Umbilical cord (tissue), 2 donors: ENCODE results near the gene MAMDC4. TPM values are rescaled to one million over a fixed set of nuclear protein-coding genes. Genes with fewer than 3 reads are reported as not detected.
"Not testable (repeated sequence)": the region's sequence is repeated elsewhere in the genome, so short reads cannot be mapped to it uniquely, and the experiment has no call there.

ENCODE experiments used
- DNase-seq: peaks from one replicate; pipeline ENCODE4 v3.0.0-alpha.2; 2015; ENCODE audit warnings: low spot score
- total RNA-seq: library from RNA; depleted of rRNA; stranded (reverse); fragments of >200 nt; gene quantifications from one replicate; pipeline ENCODE4 v1.2.3, GENCODE V29; 2014; ENCODE audit warnings: low replicate concordance; ENCODE audit not compliant: insufficient read depth

MAMDC4 gene
- total RNA-seq, 1 donor from 2014 or later: 4.6 TPM

DNA sequence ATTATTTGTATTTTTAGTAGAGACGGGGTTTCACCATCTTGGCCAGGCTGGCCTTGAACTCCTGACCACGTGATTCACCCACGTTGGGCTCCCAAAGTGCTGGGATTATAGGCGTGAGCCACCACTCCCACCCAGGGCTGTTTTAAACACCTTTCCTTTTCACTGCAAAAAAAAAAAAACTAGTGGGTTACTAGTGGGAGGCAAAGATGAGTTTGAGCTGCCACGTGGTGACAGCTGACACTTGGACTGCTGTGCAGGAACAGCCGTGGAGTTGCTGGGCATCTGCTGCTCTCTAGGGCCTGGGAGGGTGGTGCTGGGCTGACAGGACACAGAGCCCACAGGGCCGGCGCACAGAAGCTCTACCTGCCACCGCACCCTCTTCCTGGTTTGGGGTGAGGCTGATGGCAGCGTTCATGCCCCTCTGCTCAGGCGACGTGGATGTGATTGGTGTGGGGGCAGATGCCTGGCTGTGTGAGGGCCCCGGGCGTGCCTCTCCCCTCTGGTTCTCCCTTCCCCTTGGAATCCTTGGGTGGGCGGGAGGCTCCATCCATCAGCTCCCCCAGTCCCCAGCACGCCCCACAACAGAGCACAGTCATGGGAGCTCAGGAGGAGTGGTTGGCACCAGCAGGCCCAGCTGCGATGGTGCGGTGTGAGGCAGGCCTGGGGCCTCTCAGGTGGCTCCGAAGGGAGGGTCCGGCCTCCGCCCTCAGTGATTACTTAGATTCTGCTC lies 27.5 kb upstream of the MAMDC4 start:
- DNase-seq: no peak

DNA sequence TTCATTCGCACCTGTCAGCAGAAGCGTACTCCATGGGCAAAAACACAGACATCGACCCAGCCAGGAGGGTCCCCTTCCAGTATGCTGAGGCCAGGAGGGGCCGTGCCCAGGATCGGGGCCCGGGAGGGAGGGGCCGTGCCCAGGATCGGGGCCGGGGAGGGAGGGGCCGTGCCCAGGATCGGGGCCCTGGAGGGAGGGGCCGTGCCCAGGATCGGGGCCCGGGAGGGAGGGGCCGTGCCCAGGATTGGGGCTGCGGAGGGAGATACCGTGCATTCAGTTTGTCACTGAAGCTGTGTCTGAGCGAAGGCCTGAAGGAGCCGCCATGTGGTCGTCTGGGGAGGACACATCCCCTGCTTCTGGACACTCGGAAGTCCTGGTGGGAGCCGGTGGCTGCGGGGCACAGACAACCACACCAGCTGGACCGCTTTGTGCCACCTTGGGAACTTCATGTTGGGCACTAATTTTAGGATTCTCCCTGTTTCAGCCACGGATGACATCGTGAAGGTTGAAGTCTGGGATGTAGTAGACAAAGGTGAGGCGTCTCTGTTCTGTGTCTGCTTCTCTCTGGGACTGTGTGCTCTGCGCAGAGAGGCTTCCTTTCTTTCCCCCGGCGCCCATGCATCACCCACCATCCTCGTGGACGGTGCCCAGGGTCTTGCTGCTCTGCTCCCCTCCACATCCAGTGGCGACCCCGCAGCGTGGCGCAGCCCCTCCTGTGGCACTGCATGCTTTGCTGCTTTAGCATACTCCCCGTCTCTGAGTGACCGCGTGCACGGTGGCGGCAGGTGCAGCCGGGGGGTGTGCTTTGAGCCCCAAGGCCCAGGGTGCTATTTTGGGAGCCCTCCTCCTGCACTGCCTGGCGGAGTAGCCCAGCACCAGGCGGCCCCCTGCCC lies 26.6 kb upstream of the MAMDC4 start:
- DNase-seq: no peak

DNA sequence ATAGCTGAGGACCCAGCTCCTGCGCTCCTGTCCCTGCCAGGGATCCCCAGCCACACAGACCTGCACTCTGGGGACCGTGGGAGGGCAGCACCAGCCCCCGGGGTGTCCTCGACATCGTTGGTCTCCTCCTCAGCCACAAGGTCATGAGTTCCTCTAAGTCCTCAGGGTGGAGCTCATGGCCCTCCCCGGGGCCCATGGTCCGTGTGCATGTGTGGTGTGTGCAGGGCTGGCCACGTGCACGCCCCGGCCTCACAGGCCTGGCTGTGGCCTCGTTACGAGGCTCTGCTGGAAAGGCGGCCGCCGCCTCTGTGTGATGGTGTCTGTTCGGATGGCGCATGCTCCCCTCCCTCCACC lies 26.0 kb upstream of the MAMDC4 start:
- DNase-seq: no peak

- no peak for DNase-seq
Measured at GRCh38 chr9:136826703-136827582, 25.2 kb upstream of the MAMDC4 start.

- no peak for DNase-seq
Measured at GRCh38 chr9:136827794-136828473, 24.2 kb upstream of the MAMDC4 start.

DNA sequence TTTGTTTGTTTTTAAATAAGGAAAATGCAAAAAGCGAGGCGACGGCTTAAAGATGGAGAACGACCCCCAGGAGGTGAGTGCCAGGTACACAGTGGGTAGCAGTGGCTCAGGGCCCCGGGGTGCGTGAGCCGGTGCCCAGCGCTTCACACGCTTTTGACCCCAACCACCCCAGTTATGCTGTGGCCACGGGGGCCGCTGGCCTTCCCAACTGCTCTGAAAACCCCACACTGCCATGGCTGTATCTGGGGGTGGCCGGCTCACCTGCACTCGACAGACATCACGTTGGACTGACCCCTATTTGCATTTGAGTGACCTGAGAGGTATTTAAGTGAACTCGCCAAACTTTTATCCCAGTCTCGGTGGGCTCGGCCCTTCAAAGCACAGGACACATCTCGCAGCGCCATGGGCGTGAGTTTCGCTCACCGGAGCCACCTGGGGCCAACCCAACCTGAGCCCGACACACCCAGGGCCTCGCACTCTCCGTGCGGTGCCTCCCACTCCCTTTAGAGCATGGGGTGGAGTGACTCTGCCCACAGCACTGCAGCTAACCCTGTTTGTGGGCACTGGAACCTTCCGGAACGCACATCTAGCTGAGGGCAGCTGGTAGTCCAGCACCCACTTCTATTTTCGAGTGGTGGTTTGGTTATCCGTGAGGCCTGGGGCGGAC lies 23.5 kb upstream of the MAMDC4 start:
- DNase-seq: no peak

- no peak for DNase-seq
Measured at GRCh38 chr9:136829412-136829811, 22.7 kb upstream of the MAMDC4 start.

DNA sequence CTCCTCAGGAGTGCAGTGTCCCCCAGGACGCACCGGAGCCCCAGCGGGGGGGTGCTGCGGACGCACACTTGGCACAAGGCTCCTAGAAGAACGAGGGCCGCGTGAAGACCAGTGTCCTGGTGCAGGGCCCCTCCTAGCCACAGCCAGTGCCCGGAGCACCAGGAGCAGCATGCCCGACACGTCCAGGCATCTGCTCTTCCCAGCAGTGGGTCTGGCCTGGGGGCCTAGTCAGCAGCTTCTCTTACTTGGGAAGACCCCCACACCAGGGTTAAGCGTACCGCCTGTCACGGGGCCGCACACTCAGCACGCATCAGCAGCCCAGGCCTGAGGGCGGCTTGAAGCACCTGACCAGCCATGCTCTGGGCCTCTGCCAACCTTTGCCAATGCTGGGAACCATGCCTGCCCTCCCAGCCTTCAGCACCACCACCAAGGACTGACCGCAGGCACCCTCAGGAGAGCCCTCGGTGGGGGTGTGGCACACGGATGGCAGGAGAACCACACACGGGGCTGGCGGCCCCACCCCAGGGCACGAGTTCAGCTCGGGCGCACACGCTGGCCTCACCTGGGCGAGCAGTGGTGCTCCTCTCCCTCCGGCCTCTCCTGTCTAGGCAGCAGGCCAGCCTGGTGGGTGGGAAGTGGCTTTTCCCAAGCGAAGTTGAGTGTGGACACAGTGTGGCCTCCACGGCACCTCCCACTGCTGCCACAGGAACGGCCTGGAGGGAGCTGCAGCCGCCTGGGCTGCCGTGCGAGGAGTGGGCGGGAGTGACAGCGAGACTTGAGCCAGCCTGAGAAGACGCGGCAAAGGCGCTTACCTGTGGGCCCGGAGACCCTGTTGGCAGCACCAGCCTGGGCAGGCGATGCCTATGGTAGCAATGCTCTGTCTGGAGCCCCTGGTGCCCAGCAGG lies 21.9 kb upstream of the MAMDC4 start:
- DNase-seq: no peak

- no peak for DNase-seq
Measured at GRCh38 chr9:136831002-136831719, 21.0 kb upstream of the MAMDC4 start.

GRCh38 chr9:136831720-136832104 lies 20.4 kb upstream of the MAMDC4 start:
- DNase-seq: no peak

GRCh38 chr9:136832581-136832980 lies 19.6 kb upstream of the MAMDC4 start:
- DNase-seq: no peak

DNA sequence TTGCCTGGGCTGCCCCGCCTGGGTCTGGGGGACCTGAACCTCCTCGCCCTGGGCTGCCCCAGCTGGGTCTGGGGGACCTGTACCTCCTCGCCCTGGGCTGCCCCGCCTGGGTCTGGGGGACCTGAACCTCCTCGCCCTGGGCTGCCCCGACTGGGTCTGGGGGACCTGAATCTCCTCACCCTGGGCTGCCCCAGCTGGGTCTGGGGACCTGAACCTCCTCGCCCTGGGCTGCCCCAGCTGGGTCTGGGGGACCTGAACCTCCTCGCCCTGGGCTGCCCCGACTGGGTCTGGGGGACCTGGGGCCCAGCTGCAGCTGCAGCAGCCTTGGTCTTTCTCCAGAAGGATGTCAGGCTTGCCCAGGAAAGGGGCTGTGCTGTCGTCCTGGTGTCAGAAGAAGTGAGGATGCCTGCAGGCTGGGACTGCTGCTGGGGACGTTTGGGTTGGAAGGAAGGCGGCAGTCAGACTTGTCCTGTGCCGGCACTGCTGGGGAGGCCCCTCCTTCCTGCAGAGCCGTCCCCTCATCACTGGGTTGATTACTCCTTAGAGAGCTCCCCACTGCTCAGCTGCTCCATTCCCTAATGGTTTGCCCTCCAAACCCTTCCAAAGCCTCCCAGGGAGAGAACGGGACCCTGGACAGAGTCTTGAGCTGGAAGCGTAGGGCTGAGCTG lies 18.6 kb upstream of the MAMDC4 start:
- DNase-seq: not testable (repeated sequence)

GRCh38 chr9:136835162-136835931 lies 16.8 kb upstream of the MAMDC4 start:
- DNase-seq: no peak

GRCh38 chr9:136835932-136836904 lies 15.9 kb upstream of the MAMDC4 start:
- no peak for DNase-seq

GRCh38 chr9:136837146-136837855 lies 14.8 kb upstream of the MAMDC4 start:
- DNase-seq: no peak

GRCh38 chr9:136837856-136838277 lies 14.3 kb upstream of the MAMDC4 start:
- DNase-seq: not testable (repeated sequence)
